ENCODE data around the gene P3H2. TPM values are rescaled to one million over a fixed set of nuclear protein-coding genes. Genes with fewer than 3 reads are reported as not detected.

Gene P3H2
- total and polyA plus RNA-seq, 2 experiments from 2014 or later: 8.2 to 24.2 TPM

GRCh38 chr3:189941679-189942078 lies 179.0 kb downstream of the P3H2 start:
- Histone ChIP-seq H2AFZ (peak overlapping the region; percentile 84), H3K4me2 (no peak overlapping the region), H3K36me3 (ENCODE audit: insufficient read depth) (no peaks in the 10 kb centered on the region), H3K4me1 (ENCODE audit: insufficient read depth) (no peaks in the 10 kb centered on the region), H3F3A (replicated peaks; ENCODE audit: low read depth) (no peaks in the 10 kb centered on the region), H4K20me1 (replicated peaks; ENCODE audit: insufficient read depth) (no peaks in the 10 kb centered on the region), H3K27me3 (ENCODE audit: insufficient read depth) (no peaks in the 10 kb centered on the region), H3K9me2 (ENCODE audit: insufficient read depth) (no peaks in the 10 kb centered on the region), H3K27ac (ENCODE audit: low read depth) (no peak overlapping the region), H3K4me3 (no peak overlapping the region), H3K79me2 (replicated peaks; ENCODE audit: insufficient read depth) (no peaks in the 10 kb centered on the region)
- TF ChIP-seq, protein P1, sequence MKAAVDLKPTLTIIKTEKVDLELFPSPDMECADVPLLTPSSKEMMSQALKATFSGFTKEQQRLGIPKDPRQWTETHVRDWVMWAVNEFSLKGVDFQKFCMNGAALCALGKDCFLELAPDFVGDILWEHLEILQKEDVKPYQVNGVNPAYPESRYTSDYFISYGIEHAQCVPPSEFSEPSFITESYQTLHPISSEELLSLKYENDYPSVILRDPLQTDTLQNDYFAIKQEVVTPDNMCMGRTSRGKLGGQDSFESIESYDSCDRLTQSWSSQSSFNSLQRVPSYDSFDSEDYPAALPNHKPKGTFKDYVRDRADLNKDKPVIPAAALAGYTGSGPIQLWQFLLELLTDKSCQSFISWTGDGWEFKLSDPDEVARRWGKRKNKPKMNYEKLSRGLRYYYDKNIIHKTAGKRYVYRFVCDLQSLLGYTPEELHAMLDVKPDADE (IDR thresholded peaks at IDR 0.05): no peak
- TF ChIP-seq ZNF114 (CRISPR knock-in tag; IDR thresholded peaks at IDR 0.05): no peak
- Mint-ChIP-seq H3K4me1 (no peaks in the 10 kb centered on the region), H3K9me3 (no peaks in the 10 kb centered on the region), H3K4me3 (no peak overlapping the region), H3K27ac (no peak overlapping the region), H3K36me3 (ENCODE audit: low read depth) (no peaks in the 10 kb centered on the region), H3K27me3 (ENCODE audit: insufficient read depth, low read depth, poor library complexity) (no peaks in the 10 kb centered on the region)
- DNase-seq (ENCODE audit: low spot score) (no peak), ATAC-seq (no peak)

DNA sequence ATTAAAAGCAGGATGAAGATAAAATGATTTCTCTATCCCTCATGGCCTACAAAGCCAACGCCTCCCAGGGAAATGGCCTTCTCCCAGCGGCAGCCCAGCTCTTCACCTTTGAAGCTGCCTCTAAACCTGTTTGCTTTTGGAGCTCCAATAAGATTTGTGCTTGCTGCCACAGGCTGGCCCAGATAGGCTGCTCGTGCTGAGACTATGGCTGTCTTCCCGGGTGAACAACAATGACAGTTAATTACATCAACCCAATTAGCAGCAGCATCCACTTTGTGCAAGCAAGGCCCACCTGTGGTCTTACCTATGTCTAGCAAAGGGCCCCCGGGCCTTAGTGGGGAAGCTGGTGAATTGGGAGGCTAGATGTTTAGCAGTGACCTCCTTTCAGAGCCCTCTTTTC lies 179.6 kb downstream of the P3H2 start:
- H3K36me3 Mint-ChIP-seq (ENCODE audit: low read depth): no peaks in the 10 kb centered on the region
- no peak for TF ChIP-seq POLR2AphosphoS5 (IDR thresholded peaks at IDR 0.05; ENCODE audit: low read depth)
- TF ChIP-seq NANOG (IDR thresholded peaks at IDR 0.05; ENCODE audit: borderline replicate concordance): no peak
- TF ChIP-seq, protein P2, sequence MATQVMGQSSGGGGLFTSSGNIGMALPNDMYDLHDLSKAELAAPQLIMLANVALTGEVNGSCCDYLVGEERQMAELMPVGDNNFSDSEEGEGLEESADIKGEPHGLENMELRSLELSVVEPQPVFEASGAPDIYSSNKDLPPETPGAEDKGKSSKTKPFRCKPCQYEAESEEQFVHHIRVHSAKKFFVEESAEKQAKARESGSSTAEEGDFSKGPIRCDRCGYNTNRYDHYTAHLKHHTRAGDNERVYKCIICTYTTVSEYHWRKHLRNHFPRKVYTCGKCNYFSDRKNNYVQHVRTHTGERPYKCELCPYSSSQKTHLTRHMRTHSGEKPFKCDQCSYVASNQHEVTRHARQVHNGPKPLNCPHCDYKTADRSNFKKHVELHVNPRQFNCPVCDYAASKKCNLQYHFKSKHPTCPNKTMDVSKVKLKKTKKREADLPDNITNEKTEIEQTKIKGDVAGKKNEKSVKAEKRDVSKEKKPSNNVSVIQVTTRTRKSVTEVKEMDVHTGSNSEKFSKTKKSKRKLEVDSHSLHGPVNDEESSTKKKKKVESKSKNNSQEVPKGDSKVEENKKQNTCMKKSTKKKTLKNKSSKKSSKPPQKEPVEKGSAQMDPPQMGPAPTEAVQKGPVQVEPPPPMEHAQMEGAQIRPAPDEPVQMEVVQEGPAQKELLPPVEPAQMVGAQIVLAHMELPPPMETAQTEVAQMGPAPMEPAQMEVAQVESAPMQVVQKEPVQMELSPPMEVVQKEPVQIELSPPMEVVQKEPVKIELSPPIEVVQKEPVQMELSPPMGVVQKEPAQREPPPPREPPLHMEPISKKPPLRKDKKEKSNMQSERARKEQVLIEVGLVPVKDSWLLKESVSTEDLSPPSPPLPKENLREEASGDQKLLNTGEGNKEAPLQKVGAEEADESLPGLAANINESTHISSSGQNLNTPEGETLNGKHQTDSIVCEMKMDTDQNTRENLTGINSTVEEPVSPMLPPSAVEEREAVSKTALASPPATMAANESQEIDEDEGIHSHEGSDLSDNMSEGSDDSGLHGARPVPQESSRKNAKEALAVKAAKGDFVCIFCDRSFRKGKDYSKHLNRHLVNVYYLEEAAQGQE (IDR thresholded peaks at IDR 0.05; ENCODE audit: unreplicated experiment): no peak
- TF ChIP-seq, protein P1 (IDR thresholded peaks at IDR 0.05): no peak
- no peak for TF ChIP-seq JUNB (IDR thresholded peaks at IDR 0.05; ENCODE audit: unreplicated experiment)
- TF ChIP-seq ZNF114 (CRISPR knock-in tag; IDR thresholded peaks at IDR 0.05): no peak
- no peak for TF ChIP-seq ZNF462 (CRISPR knock-in tag; IDR thresholded peaks at IDR 0.05)
- TF ChIP-seq, protein P3, sequence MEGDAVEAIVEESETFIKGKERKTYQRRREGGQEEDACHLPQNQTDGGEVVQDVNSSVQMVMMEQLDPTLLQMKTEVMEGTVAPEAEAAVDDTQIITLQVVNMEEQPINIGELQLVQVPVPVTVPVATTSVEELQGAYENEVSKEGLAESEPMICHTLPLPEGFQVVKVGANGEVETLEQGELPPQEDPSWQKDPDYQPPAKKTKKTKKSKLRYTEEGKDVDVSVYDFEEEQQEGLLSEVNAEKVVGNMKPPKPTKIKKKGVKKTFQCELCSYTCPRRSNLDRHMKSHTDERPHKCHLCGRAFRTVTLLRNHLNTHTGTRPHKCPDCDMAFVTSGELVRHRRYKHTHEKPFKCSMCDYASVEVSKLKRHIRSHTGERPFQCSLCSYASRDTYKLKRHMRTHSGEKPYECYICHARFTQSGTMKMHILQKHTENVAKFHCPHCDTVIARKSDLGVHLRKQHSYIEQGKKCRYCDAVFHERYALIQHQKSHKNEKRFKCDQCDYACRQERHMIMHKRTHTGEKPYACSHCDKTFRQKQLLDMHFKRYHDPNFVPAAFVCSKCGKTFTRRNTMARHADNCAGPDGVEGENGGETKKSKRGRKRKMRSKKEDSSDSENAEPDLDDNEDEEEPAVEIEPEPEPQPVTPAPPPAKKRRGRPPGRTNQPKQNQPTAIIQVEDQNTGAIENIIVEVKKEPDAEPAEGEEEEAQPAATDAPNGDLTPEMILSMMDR (conservative IDR thresholded peaks at IDR 0.05; ENCODE audit: low read depth in 2 of 2): no peak

More for the DNA sequence above, 179.6 kb downstream of the P3H2 start:
- Mint-ChIP-seq H3K27ac (no peak overlapping the region), H3K4me1 (no peaks in the 10 kb centered on the region), H3K4me3 (no peak overlapping the region), H3K27me3 (ENCODE audit: insufficient read depth, low read depth, poor library complexity) (no peaks in the 10 kb centered on the region), H3K9me3 (no peaks in the 10 kb centered on the region)
- Histone ChIP-seq H3K4me2 (no peak overlapping the region), H4K20me1 (replicated peaks; ENCODE audit: insufficient read depth) (no peaks in the 10 kb centered on the region), H3K79me2 (replicated peaks; ENCODE audit: insufficient read depth) (no peaks in the 10 kb centered on the region), H3K27me3 (ENCODE audit: insufficient read depth) (no peaks in the 10 kb centered on the region), H2AFZ (peak overlapping the region; percentile 84), H3K4me1 (ENCODE audit: insufficient read depth) (no peaks in the 10 kb centered on the region), H3K36me3 (ENCODE audit: insufficient read depth) (no peaks in the 10 kb centered on the region), H3F3A (replicated peaks; ENCODE audit: low read depth) (no peaks in the 10 kb centered on the region), H3K27ac (ENCODE audit: low read depth) (no peak overlapping the region), H3K9me2 (ENCODE audit: insufficient read depth) (0 out of 2 replicates have a peak, but pooled peaks cover 3% of the 10 kb centered on the region), H3K4me3 (no peak overlapping the region)
- DNase-seq (ENCODE audit: low spot score) (peak; percentile 14), ATAC-seq (no peak)

All from GM23338 (cell line).